Stimulated activated memory B cell treated with anti-CD40 and anti-IgM and Interleukin-4, amounts not matched to agents 10 μg/mL and 1 μg/mL and 100 μg/mL, for 72 hours (primary cell): Measurements from ENCODE around the gene ATP2A1.
A peak's percentile ranks its signal among the peaks of the same experiment; 100 is the strongest.
"Not testable (repeated sequence)": the region's sequence is repeated elsewhere in the genome, so short reads cannot be mapped to it uniquely, and the experiment has no call there.

Source experiments
- ATAC-seq: fragments of 150-1000 bp; cut with Tn5 transposase; 2 replicates; pipeline ENCODE4 v1.10.0; 2021
- H3K27ac Mint-ChIP-seq: one replicate; pipeline ENCODE4 v1.8.0; 2022; ENCODE audit warnings: mild to moderate bottlenecking, mixed read lengths
- H3K27me3 Mint-ChIP-seq: one replicate; pipeline ENCODE4 v1.8.0; 2022; ENCODE audit warnings: mixed read lengths
- H3K36me3 Mint-ChIP-seq: one replicate; pipeline ENCODE4 v1.8.0; 2022; ENCODE audit warnings: mixed read lengths
- H3K4me1 Mint-ChIP-seq: one replicate; pipeline ENCODE4 v1.8.0; 2022; ENCODE audit warnings: mixed read lengths
- H3K4me3 Mint-ChIP-seq: one replicate; pipeline ENCODE4 v1.8.0; 2022; ENCODE audit warnings: mild to moderate bottlenecking, moderate library complexity, mixed read lengths
- H3K9me3 Mint-ChIP-seq: one replicate; pipeline ENCODE4 v1.8.0; 2022; ENCODE audit warnings: mixed read lengths

The ATP2A1 gene

DNA sequence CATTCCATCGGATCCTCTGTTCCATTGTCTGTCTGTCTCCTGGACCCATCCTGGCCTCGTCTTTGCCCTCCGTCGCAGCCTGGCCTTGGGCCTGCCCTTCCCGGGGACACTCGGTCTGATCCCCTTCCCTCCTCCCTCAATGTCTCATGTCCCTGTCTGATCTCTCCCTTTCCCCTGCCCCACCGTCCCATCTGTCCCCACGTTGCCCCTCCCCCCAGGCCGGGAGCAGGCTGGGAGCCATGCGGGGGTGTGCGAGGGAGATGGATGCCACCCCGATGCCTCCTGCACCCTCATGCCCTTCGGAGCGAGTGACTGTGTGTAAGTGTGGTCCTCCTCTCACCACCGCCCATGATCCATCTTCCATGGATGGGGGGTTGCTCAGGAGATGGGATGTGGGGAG lies 5.3 kb upstream of the ATP2A1 start:
- Mint-ChIP-seq H3K27me3 (no peaks in the 10 kb centered on the region), H3K27ac (no peak overlapping the region), H3K36me3 (peaks cover 33% of the 10 kb centered on the region)

DNA sequence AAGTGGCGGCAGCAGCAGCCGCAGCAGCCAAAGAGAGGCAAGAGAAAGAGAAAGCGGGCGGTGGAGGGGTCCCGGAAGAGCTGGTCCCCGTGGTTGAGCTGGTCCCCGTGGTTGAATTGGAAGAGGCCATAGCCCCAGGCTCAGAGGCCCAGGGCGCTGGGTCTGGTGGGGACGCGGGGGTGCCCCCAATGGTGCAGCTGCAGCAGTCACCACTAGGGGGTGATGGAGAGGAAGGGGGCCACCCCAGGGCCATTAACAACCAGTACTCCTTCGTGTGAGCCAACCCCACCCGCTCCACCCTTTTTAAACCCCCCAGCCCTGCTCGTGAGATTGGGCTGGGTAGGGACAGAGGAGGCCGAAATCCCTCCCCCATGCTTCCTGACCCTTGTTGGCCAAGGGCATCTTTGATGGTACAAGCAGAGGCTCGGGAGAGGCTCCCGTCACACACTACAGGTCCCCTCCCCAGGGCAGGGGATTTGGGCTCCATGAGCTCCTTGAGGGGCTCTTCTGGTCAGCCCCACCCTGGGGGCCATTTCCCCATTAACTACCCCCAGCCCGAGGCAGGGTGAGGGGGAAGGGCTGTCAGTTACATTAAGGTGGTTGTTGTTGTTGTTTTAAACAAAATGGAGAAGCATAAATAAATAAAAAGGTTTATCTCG lies 4.6 kb upstream of the ATP2A1 start:
- ATAC-seq: peak; percentile 66
- no peak overlapping the region for H3K27ac Mint-ChIP-seq
- peaks cover 29% of the 10 kb centered on the region for H3K4me1 Mint-ChIP-seq
- no peaks in the 10 kb centered on the region for H3K9me3 Mint-ChIP-seq
- no peak overlapping the region for H3K4me3 Mint-ChIP-seq
- no peaks in the 10 kb centered on the region for H3K27me3 Mint-ChIP-seq
- peaks cover 33% of the 10 kb centered on the region for H3K36me3 Mint-ChIP-seq

More for the DNA sequence above, 5.3 kb upstream of the ATP2A1 start:
- Mint-ChIP-seq H3K9me3 (no peaks in the 10 kb centered on the region), H3K4me3 (no peak overlapping the region), H3K4me1 (peaks cover 22% of the 10 kb centered on the region)
- no peak for ATAC-seq

DNA sequence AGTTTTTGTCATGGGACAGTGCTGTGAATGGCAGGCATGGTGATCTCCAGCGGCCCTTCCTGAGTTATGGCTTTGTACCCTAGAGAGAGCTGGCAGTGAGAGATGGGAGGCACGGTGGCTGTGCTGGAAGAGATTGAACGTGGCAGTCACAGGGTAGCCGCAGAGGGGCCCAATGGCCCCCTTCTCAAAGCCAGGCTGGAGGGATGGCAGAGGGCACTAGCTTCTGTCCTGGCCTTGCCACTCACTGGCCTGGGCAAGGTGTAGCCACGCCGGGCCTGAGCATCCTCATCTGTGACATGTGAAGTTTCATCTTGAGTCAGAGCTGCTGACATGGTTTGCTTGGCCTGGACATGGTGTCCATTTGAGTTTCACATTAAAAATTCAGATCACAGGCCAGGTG lies 3.9 kb upstream of the ATP2A1 start:
- Mint-ChIP-seq H3K27me3 (no peaks in the 10 kb centered on the region), H3K36me3 (peaks cover 27% of the 10 kb centered on the region), H3K27ac (no peak overlapping the region), H3K4me3 (no peak overlapping the region), H3K9me3 (no peaks in the 10 kb centered on the region), H3K4me1 (peaks cover 36% of the 10 kb centered on the region)
- no peak for ATAC-seq

DNA sequence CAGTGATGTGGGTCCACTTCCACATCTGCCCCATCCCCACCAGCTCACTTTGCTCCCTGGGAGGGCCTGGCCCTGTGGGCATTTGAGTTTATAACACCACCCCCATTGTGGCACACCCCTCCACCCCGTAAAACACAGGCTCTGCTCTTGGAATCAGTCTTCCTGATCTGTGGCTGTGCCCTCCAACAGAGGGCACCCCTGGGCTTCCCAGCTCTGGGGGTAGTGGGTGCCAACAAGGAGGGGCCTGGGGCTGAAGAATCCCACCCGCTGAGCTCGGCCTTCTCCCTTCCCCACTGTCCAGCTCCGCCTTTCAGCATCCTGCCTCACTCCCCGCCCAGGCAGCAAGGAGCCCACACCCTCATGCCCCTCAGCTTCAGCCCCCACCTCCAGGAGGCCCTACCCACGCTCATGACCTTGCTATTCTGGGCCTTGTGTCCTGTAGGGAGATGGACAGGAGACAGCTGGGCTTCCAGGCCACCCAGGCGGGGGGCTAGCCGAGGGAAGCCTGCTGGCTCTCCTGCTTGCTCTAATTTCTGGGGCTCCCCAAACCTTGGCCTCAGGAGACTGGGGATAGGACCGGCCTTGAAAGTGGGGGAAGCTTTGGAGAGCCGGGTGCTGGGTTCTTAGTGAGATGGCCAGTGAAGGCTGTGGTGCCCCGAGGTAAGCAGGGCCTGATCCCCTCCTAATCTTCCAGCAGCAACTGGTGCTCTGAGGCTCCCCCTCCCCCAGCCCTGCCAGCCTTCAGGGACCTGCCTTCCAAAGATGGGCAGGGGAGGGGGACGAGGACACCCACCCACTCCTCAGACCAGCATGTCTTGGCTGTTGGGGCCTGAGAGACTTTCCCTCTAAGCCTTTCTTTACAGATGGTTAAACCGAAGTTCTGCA lies 2.9 kb upstream of the ATP2A1 start:
- no peaks in the 10 kb centered on the region for H3K9me3 Mint-ChIP-seq
- H3K4me3 Mint-ChIP-seq: no peak overlapping the region
- ATAC-seq: no peak
- peaks cover 18% of the 10 kb centered on the region for H3K36me3 Mint-ChIP-seq
- no peak overlapping the region for H3K27ac Mint-ChIP-seq
- H3K4me1 Mint-ChIP-seq: peaks cover 38% of the 10 kb centered on the region
- H3K27me3 Mint-ChIP-seq: no peaks in the 10 kb centered on the region

DNA sequence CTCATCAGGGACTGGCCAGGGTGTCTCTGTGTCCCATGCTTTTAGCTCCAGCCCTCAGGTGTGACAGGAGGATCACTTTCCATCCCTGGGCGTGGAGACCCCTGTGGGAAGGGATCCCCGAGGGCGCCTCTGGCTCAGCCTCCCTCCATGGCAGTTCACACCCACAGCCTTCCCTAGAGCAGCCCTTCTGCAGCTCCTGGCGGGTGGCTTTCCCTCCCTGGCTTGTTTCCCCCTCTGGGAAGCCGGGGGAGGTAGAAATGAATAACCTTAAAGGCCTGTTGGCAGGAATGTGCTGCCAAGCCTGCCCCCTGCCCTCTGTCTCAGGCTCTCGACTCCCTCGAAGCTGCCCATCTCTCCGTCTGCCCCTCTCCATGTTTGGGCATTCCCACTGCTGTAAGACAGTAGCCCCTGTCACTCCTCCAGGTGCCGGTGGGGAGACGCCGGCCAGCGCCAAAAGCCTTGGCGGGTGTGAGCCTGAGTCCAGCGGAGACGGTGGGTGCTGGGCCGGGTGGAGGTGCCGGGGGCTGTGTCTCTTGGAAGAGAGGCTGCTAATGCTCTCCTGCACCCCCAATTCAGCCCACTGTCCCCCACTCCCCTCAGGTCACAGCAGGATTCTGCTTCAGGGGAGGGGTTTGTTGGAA lies 2.1 kb upstream of the ATP2A1 start:
- Mint-ChIP-seq H3K9me3 (no peaks in the 10 kb centered on the region), H3K36me3 (peaks cover 17% of the 10 kb centered on the region), H3K4me3 (no peak overlapping the region), H3K4me1 (peaks cover 44% of the 10 kb centered on the region), H3K27me3 (peaks cover 7% of the 10 kb centered on the region), H3K27ac (no peak overlapping the region)
- ATAC-seq: no peak

DNA sequence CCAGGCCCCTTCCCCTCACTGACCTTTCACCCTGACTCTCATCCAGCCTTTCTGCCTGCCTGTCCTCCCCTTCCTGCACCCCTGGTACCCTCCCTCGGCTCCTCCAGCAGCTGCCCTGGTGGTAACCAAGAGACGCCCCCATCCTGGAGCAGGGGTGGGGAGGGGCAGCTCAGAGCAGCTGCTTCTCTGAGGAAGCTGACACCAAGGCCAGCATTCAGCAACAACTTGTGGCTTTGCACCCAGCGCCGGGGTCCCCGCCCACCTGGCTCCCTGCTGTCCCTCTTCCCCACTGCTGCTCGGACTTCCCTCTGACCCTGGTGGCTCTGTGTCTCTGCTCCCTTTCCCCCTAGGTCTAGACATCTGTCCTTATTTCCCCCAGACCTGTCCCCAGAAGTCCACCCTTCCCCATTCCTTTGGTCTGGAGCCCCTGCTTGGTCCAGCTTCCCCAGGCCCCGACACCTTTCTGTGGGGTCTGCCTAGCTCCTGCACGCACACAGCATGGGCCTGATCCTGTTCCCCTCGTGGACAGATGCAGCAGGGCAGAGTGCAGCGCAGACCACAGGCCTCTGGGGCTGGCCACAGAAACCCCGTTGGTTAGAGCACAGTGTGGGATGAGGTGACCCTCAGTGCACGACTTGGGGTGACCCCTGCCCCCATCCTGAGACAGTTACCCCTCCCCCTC lies 1.2 kb upstream of the ATP2A1 start:
- Mint-ChIP-seq H3K4me3 (no peak overlapping the region), H3K27ac (no peak overlapping the region), H3K9me3 (no peaks in the 10 kb centered on the region), H3K4me1 (peaks cover 46% of the 10 kb centered on the region), H3K27me3 (peaks cover 11% of the 10 kb centered on the region), H3K36me3 (peaks cover 17% of the 10 kb centered on the region)
- ATAC-seq: no peak

DNA sequence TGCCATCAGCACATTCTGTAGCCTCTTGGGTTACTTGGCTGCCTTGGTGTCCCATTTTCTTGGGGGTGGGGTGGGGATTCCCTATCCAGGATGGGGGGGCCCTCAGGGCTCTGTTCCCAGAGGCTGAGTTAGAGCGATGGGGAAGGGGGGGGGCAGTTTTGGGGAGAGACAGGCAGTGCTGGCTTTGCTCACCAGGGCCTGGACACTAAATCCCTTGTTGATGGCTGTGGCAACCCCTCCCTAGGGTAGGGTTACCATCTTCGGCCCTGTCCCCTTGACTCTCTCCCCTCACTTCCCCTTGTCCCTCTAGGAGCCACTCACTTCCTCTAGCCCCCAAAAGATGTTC lies 660 bp upstream of the ATP2A1 start:
- peak overlapping the region; percentile 14 for H3K4me3 Mint-ChIP-seq
- no peak overlapping the region for H3K27ac Mint-ChIP-seq
- H3K9me3 Mint-ChIP-seq: no peaks in the 10 kb centered on the region
- peaks cover 11% of the 10 kb centered on the region for H3K27me3 Mint-ChIP-seq
- peaks cover 42% of the 10 kb centered on the region for H3K4me1 Mint-ChIP-seq
- H3K36me3 Mint-ChIP-seq: peaks cover 12% of the 10 kb centered on the region
- ATAC-seq: no peak

DNA sequence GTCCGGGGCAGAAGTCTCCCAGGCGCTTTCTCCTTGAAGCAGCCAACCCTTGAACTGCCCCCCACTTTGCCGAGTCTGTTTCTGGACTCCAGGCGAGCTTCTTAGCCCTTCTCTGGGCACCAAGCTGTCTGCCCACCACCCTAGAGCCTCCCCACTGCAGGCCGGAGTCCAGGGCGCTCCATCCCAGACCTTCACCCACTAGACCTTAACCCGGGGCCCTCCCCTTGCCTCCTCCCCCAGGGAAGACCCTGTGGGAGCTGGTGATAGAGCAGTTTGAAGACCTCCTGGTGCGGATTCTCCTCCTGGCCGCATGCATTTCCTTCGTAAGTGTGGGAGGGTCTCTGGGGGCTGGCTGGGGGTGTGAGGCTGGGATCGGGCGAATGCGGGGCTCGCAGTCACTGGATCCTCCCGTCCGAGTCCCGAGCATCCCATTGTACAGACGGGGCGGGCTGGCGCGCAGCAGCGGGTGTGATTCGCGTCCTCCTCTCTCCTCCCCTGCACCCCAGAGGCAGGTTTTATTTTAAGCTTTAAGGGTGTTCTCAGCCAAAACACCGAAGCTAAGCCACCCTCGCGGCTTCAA lies 1.1 kb downstream of the ATP2A1 start:
- no peaks in the 10 kb centered on the region for H3K9me3 Mint-ChIP-seq
- peak overlapping the region; percentile 85 for H3K4me3 Mint-ChIP-seq
- ATAC-seq: peak; percentile 57
- H3K36me3 Mint-ChIP-seq: peaks cover 4% of the 10 kb centered on the region
- H3K4me1 Mint-ChIP-seq: peaks cover 31% of the 10 kb centered on the region
- peak overlapping the region; percentile 77 for H3K27ac Mint-ChIP-seq
- H3K27me3 Mint-ChIP-seq: peaks cover 20% of the 10 kb centered on the region

DNA sequence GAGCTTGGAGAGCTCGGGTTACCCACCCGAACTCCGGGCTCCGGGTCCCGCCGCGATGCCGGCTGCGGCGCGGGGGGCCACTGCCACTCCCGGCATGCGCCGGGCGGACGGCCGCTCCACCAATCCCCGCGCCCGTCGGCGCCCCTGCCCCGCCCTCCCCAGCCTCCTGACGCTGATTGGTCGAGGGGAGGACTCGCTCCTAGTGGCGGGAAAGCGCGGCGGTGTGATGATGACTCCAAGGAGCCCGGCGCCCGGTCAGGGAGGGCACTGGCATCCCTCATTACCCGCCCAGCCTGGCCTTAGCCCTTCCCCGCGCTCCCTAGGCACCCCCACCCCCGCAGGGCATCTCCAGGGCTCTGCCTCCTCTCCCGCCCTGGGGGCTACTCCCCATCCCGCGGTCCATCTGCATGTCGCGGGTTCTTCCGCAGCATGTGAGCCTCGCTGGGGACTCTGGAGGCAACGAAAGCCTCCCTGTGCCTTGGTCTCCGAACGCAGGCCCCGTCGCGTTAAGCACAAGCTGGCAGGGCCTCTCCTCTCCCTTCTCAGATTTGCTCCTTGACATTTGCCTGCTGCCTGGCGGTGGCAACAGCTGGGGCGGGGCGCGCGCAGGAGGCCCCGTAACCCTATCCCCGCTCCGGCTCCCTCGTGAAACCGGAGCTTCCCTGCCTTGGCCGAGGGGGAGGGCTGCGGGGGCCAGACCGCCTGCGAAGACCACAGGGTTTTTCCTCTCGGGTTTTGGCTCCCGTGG lies 1.7 kb downstream of the ATP2A1 start:
- no peaks in the 10 kb centered on the region for H3K9me3 Mint-ChIP-seq
- peaks cover 21% of the 10 kb centered on the region for H3K27me3 Mint-ChIP-seq
- ATAC-seq: peak; percentile 94
- H3K4me3 Mint-ChIP-seq: peak overlapping the region; percentile 85
- H3K4me1 Mint-ChIP-seq: peaks cover 31% of the 10 kb centered on the region
- peak overlapping the region; percentile 77 for H3K27ac Mint-ChIP-seq
- peaks cover 4% of the 10 kb centered on the region for H3K36me3 Mint-ChIP-seq

DNA sequence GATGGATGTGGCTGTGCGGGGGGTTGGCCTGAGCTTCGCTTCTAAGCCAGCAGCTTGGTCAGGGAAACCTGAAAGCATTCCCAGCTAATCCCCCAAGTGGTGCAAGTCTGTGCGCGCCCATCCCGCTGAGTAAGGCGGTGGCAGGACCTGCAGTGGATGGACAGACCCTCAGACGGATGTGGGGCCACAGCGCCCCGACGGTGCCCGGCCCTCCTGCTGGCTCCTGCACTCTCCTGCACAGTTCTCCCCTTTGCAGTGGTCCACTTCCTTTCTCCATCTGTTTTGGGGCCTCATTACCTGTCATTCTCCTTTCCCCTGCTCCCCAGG lies 2.3 kb downstream of the ATP2A1 start:
- no peaks in the 10 kb centered on the region for H3K36me3 Mint-ChIP-seq
- ATAC-seq: no peak
- H3K27ac Mint-ChIP-seq: no peak overlapping the region
- H3K27me3 Mint-ChIP-seq: peaks cover 21% of the 10 kb centered on the region
- no peaks in the 10 kb centered on the region for H3K9me3 Mint-ChIP-seq
- H3K4me1 Mint-ChIP-seq: peaks cover 31% of the 10 kb centered on the region
- peak overlapping the region; percentile 85 for H3K4me3 Mint-ChIP-seq

DNA sequence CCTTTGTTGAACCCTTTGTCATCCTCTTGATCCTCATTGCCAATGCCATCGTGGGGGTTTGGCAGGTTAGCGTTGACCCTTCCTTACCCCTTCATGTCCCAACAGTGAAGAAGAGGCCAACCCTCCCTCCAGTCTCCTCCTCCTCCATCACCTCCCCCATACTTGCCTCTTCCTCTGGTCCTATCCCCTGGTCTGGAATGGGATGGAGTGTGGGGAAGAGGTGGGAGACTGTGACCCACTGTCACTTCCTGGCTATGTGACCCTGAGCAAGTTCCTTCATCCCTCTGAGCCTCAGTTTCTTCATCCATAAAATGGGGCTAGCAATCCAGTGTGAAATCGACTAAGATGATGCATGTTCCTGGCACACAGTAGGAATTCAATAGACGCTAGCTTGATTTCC lies 2.7 kb downstream of the ATP2A1 start:
- Mint-ChIP-seq H3K27ac (no peak overlapping the region), H3K4me3 (peak overlapping the region; percentile 85), H3K27me3 (peaks cover 21% of the 10 kb centered on the region), H3K9me3 (no peaks in the 10 kb centered on the region), H3K4me1 (peaks cover 31% of the 10 kb centered on the region), H3K36me3 (no peaks in the 10 kb centered on the region)
- ATAC-seq: no peak

DNA sequence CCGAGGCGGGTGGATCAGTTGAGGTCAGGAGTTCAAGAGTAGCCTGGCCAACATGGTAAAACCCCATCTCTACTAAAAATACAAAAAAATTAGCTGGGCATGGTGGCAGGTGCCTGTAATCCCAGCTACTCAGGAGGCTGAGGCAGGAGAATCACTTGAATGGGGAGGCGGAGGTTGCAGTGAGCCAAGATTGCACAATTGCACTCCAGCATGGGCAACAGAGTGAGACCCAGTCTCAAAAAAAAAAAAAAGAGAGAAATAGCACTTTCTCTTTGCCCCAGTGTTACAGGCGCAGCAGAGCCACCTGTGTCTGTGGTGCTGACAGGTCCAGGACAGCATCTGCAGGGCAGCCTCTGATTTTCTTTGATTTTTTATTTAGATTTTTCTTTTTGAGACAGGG lies 3.3 kb downstream of the ATP2A1 start:
- H3K4me3 Mint-ChIP-seq, H3K27ac Mint-ChIP-seq, H3K36me3 Mint-ChIP-seq, H3K9me3 Mint-ChIP-seq, ATAC-seq: not testable (repeated sequence)
- peaks cover 21% of the 10 kb centered on the region for H3K27me3 Mint-ChIP-seq
- H3K4me1 Mint-ChIP-seq: peaks cover 31% of the 10 kb centered on the region

DNA sequence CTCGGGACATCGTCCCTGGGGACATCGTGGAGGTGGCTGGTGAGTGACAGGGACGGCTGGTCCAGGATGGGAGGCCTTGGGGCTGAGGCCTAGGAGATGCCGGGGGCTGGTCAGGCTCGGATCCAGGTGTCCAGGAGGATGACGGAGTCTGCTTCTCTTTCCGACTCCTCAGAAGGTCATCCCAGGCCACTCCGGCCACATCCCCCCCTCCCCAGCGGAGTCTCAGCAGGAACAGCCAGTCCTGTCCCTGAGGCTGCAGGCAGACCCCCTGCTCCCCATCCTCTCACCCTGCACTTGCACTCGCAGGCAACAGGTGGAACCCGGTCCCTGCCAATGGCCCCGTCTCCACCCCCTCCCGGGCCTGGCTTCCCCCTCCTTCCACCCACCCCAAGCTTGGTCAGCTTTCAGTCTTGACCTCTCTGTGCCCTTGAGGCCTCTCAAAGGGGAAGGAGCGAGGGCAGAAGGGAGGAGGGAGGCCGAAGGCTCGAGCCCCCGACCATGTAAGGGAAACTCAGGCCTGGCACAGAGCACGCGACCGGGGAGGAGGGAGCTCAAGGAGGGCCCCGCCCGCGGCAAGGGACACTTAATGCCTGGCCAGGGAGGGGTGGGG lies 4.4 kb downstream of the ATP2A1 start:
- no peak overlapping the region for H3K4me3 Mint-ChIP-seq
- no peak for ATAC-seq
- H3K27ac Mint-ChIP-seq: no peak overlapping the region
- H3K27me3 Mint-ChIP-seq: peaks cover 21% of the 10 kb centered on the region
- no peaks in the 10 kb centered on the region for H3K36me3 Mint-ChIP-seq
- no peaks in the 10 kb centered on the region for H3K9me3 Mint-ChIP-seq
- peaks cover 24% of the 10 kb centered on the region for H3K4me1 Mint-ChIP-seq
